MCF 10A (cell line): ENCODE measurements around the gene MSI2. TPM values are rescaled to one million over a fixed set of nuclear protein-coding genes. Genes with fewer than 3 reads are reported as not detected.

Experiments used
- BruUV-seq: library from RNA; stranded (reverse); fragments of 400-500 nt; replicated peaks from 2 replicates; lab custom pipeline; 2021; lab: Mats Ljungman, UMichigan
- CTCF ChIA-PET: fragments of 300-600 bp; sonication (Branson Sonifier 250); formaldehyde crosslinking; extraction: SDS; loops from one replicate; lab custom pipeline; 2021; ENCODE audit warnings: antibody characterized with exemption, inconsistent platforms; lab: Yijun Ruan, JAX
- POLR2A ChIA-PET: fragments of 300-600, 350-650 bp; sonication (Branson Sonifier 250); formaldehyde crosslinking; extraction: SDS; loops from one replicate; lab custom pipeline; 2020; ENCODE audit warnings: antibody characterized with exemption, inconsistent platforms; lab: Yijun Ruan, JAX
- DNase-seq: peaks from one replicate; pipeline ENCODE4 v3.0.0-alpha.2; 2018; ENCODE audit not compliant: unreplicated experiment
- H3K27ac Mint-ChIP-seq: one replicate; pipeline ENCODE4 v1.8.0; 2022; ENCODE audit warnings: mild to moderate bottlenecking, low read depth, mixed read lengths; ENCODE audit not compliant: unreplicated experiment
- H3K27me3 Mint-ChIP-seq: one replicate; pipeline ENCODE4 v1.8.0; 2022; ENCODE audit warnings: mixed read lengths; ENCODE audit not compliant: insufficient read depth, unreplicated experiment
- H3K36me3 Mint-ChIP-seq: one replicate; pipeline ENCODE4 v1.8.0; 2022; ENCODE audit warnings: mild to moderate bottlenecking, moderate library complexity, mixed read lengths; ENCODE audit not compliant: insufficient read depth, unreplicated experiment
- H3K4me1 Mint-ChIP-seq: one replicate; pipeline ENCODE4 v1.8.0; 2022; ENCODE audit warnings: mixed read lengths; ENCODE audit not compliant: insufficient read depth, unreplicated experiment
- H3K4me3 Mint-ChIP-seq: one replicate; pipeline ENCODE4 v1.8.0; 2022; ENCODE audit warnings: mild to moderate bottlenecking, moderate library complexity, mixed read lengths; ENCODE audit not compliant: unreplicated experiment
- H3K9me3 Mint-ChIP-seq: one replicate; pipeline ENCODE4 v1.8.0; 2022; ENCODE audit warnings: mixed read lengths; ENCODE audit not compliant: unreplicated experiment
- intact Hi-C: fragments of 100-400 bp; cut with micrococcal nuclease; formaldehyde crosslinking; loops from 2 replicates; pipeline ENCODE4 v1.14.1; 2022
- total RNA-seq: library from RNA; stranded (reverse); gene quantifications from 2 replicates; pipeline ENCODE4 v1.2.3, GENCODE V29; 2022
- TF ChIP-seq, protein P1 (sequence below): fragments of 200-600 bp; IDR thresholded peaks from one replicate; pipeline ENCODE4 v1.8.0; 2022; ENCODE audit warnings: antibody characterized with exemption, mild to moderate bottlenecking; ENCODE audit not compliant: unreplicated experiment

Gene MSI2
- total RNA-seq, 1 experiment from 2014 or later = 60.6 TPM

GRCh38 chr17:57488856-57489255 is 232.5 kb downstream of the MSI2 start:
- no peak overlapping the region for H3K4me3 Mint-ChIP-seq
- TF ChIP-seq, protein P1, sequence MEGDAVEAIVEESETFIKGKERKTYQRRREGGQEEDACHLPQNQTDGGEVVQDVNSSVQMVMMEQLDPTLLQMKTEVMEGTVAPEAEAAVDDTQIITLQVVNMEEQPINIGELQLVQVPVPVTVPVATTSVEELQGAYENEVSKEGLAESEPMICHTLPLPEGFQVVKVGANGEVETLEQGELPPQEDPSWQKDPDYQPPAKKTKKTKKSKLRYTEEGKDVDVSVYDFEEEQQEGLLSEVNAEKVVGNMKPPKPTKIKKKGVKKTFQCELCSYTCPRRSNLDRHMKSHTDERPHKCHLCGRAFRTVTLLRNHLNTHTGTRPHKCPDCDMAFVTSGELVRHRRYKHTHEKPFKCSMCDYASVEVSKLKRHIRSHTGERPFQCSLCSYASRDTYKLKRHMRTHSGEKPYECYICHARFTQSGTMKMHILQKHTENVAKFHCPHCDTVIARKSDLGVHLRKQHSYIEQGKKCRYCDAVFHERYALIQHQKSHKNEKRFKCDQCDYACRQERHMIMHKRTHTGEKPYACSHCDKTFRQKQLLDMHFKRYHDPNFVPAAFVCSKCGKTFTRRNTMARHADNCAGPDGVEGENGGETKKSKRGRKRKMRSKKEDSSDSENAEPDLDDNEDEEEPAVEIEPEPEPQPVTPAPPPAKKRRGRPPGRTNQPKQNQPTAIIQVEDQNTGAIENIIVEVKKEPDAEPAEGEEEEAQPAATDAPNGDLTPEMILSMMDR = no peak
- BruUV-seq = no TSS peak
- ChIA-PET POLR2A (no interaction called here), CTCF (no interaction called here)
- no peaks in the 10 kb centered on the region for H3K4me1 Mint-ChIP-seq
- H3K36me3 Mint-ChIP-seq = peaks cover 13% of the 10 kb centered on the region
- no peaks in the 10 kb centered on the region for H3K27me3 Mint-ChIP-seq
- H3K9me3 Mint-ChIP-seq = no peaks in the 10 kb centered on the region
- no peak overlapping the region for H3K27ac Mint-ChIP-seq
- no peak for DNase-seq
- intact Hi-C loops = no loop called here

- BruUV-seq = no TSS peak
- DNase-seq = no peak
- Mint-ChIP-seq H3K9me3 (no peaks in the 10 kb centered on the region), H3K4me1 (no peaks in the 10 kb centered on the region), H3K27me3 (no peaks in the 10 kb centered on the region), H3K4me3 (no peak overlapping the region), H3K36me3 (peaks cover 13% of the 10 kb centered on the region), H3K27ac (no peak overlapping the region)
- POLR2A ChIA-PET = interaction anchor here (0.6 kb wide), 1 partner anchor 1994 kb away, joined by 3 read pairs; no protein-coding TSS in a partner anchor
- TF ChIP-seq, protein P1 = no peak
- CTCF ChIA-PET = no interaction called here
- intact Hi-C loops = no loop called here
Observed at GRCh38 chr17:57489321-57489720, 233.0 kb downstream of the MSI2 start.

- intact Hi-C loops = no loop called here
- Mint-ChIP-seq H3K36me3 (peaks cover 13% of the 10 kb centered on the region), H3K4me1 (no peaks in the 10 kb centered on the region), H3K4me3 (no peak overlapping the region), H3K27ac (no peak overlapping the region), H3K9me3 (no peaks in the 10 kb centered on the region), H3K27me3 (no peaks in the 10 kb centered on the region)
- ChIA-PET POLR2A (no interaction called here), CTCF (interaction anchor here (1.1 kb wide), 1 partner anchor 108 kb away, joined by 3 read pairs; no protein-coding TSS in a partner anchor)
- BruUV-seq = no TSS peak
- TF ChIP-seq, protein P1 = no peak
- no peak for DNase-seq
Observed at GRCh38 chr17:57490111-57490845, 234.0 kb downstream of the MSI2 start.

DNA sequence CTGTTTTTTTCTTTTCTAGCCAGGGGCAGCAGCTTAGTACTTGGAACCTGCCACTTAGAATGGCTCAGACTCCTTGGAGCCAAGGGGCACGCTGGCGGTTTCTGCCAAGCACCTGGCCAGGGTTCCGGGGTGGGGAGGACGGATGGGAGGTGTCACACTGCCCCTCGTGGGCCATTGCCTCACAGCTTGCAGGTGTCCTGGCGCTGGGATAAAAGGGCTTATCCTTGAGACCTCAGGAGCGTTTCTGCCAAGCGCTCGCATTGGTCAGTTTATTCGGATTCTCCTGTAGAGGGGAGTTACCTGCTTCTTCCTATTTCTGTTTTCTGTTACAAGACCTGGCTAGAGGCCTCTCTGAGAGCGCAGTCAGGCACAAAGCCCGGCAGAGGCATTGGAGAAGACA is 234.6 kb downstream of the MSI2 start:
- peaks cover 13% of the 10 kb centered on the region for H3K36me3 Mint-ChIP-seq
- H3K4me3 Mint-ChIP-seq = no peak overlapping the region
- no TSS peak for BruUV-seq
- POLR2A ChIA-PET = no interaction called here
- no peaks in the 10 kb centered on the region for H3K4me1 Mint-ChIP-seq
- TF ChIP-seq, protein P1 = no peak
- H3K9me3 Mint-ChIP-seq = no peaks in the 10 kb centered on the region
- intact Hi-C loops = no loop called here
- no peak for DNase-seq
- CTCF ChIA-PET = interaction anchor here (1.1 kb wide), 1 partner anchor 107 kb away, joined by 3 read pairs; no protein-coding TSS in a partner anchor
- no peak overlapping the region for H3K27ac Mint-ChIP-seq
- H3K27me3 Mint-ChIP-seq = no peaks in the 10 kb centered on the region
